CD14-positive monocyte (primary cell): ENCODE measurements around the gene RALB. TPM values are rescaled to one million over a fixed set of nuclear protein-coding genes. Genes with fewer than 3 reads are reported as not detected.

Experiments
- DNase-seq, 3 donors: peaks; one replicate each; pipeline ENCODE4 v3.0.0-alpha.2; 2011 to 2022
- H2AFZ ChIP-seq: 2 replicates; pipeline ENCODE4 v1.6.0; 2012; ENCODE audit warnings: mild to moderate bottlenecking, low read depth, low read length, inconsistent platforms; ENCODE audit not compliant: insufficient read depth, poor library complexity, severe bottlenecking
- H3K27ac ChIP-seq, 2 donors: 1 replicate in 1 of 2; 2 replicates in 1 of 2; pipeline ENCODE4 v1.5.1; 2012 to 2013; ENCODE audit warnings: low read length in 2 of 2, control low read depth in 1 of 2, inconsistent platforms in 1 of 2, low read depth in 1 of 2, mild to moderate bottlenecking in 1 of 2
- H3K27me3 ChIP-seq, 2 donors: one replicate each; pipeline versions ENCODE4 v1.6.0 to v1.6.1; 2011 to 2013; ENCODE audit warnings: low read length in 2 of 2; ENCODE audit not compliant: control insufficient read depth in 2 of 2, insufficient read depth in 2 of 2
- H3K36me3 ChIP-seq, 2 donors: replicated peaks in 1 of 2; 1 replicate in 1 of 2; 2 replicates in 1 of 2; pipeline versions ENCODE4 v1.5.1 to v1.6.1; 2012 to 2013; ENCODE audit warnings: low read length in 2 of 2, control low read depth in 1 of 2, inconsistent platforms in 1 of 2, mild to moderate bottlenecking in 1 of 2; ENCODE audit not compliant: insufficient read depth in 2 of 2, control insufficient read depth in 1 of 2
- H3K4me1 ChIP-seq, 2 donors: 1 replicate in 1 of 2; 2 replicates in 1 of 2; pipeline versions ENCODE4 v1.5.1 to v1.6.1; 2012 to 2013; ENCODE audit warnings: low read length in 2 of 2, control low read depth in 1 of 2, inconsistent platforms in 1 of 2, mild to moderate bottlenecking in 1 of 2, moderate library complexity in 1 of 2; ENCODE audit not compliant: insufficient read depth in 2 of 2, control insufficient read depth in 1 of 2
- H3K4me2 ChIP-seq: replicated peaks from 2 replicates; pipeline ENCODE3; 2012; ENCODE audit warnings: low read length, moderate library complexity, mild to moderate bottlenecking; ENCODE audit not compliant: poor library complexity, severe bottlenecking; ENCODE audit errors: extremely low read depth
- H3K4me3 ChIP-seq, 3 experiments: fragments of 200-600 bp in 1 of 3; sonication (generic) in 1 of 3; replicated peaks in 1 of 3; 1 replicate in 2 of 3; 2 replicates in 1 of 3; pipeline ENCODE4 v1.5.1; 2011 to 2013; ENCODE audit warnings: low read length in 3 of 3, mild to moderate bottlenecking in 3 of 3, control low read depth in 2 of 3, low read depth in 2 of 3, inconsistent platforms in 1 of 3, moderate library complexity in 1 of 3
- H3K79me2 ChIP-seq: 2 replicates; pipeline ENCODE4 v1.6.0; 2012; ENCODE audit warnings: mild to moderate bottlenecking, control low read depth, inconsistent platforms, low read length, moderate library complexity; ENCODE audit not compliant: insufficient read depth
- H3K9ac ChIP-seq: 2 replicates; pipeline ENCODE4 v1.6.0; 2017; ENCODE audit warnings: low read length, mild to moderate bottlenecking; ENCODE audit not compliant: insufficient read depth, poor library complexity, severe bottlenecking
- H3K9me3 ChIP-seq, 2 donors: replicated peaks in 1 of 2; 1 replicate in 1 of 2; 2 replicates in 1 of 2; pipeline versions ENCODE4 v1.5.1 to v1.6.1; 2012 to 2013; ENCODE audit warnings: low read length in 2 of 2, control low read depth in 1 of 2; ENCODE audit not compliant: control insufficient read depth in 1 of 2, insufficient read depth in 1 of 2
- H4K20me1 ChIP-seq: 2 replicates; pipeline ENCODE4 v1.6.0; 2012; ENCODE audit warnings: mild to moderate bottlenecking, low read length, control low read depth, moderate library complexity; ENCODE audit not compliant: insufficient read depth
- H3K27ac Mint-ChIP-seq, 7 donors: one replicate each; pipeline ENCODE4 v1.8.0; 2020; ENCODE audit warnings: mild to moderate bottlenecking in 7 of 7, mixed read lengths in 7 of 7, moderate library complexity in 6 of 7, inconsistent platforms in 2 of 7
- H3K27me3 Mint-ChIP-seq, 3 donors: one replicate each; pipeline ENCODE4 v1.8.0; 2021 to 2022; ENCODE audit warnings: low read depth in 3 of 3, mild to moderate bottlenecking in 3 of 3, mixed read lengths in 3 of 3, moderate library complexity in 3 of 3, inconsistent platforms in 1 of 3
- H3K36me3 Mint-ChIP-seq, 2 donors: one replicate each; pipeline ENCODE4 v1.8.0; 2020; ENCODE audit warnings: mixed read lengths in 2 of 2, inconsistent platforms in 1 of 2, mild to moderate bottlenecking in 1 of 2
- H3K4me1 Mint-ChIP-seq: one replicate; pipeline ENCODE4 v1.8.0; 2020; ENCODE audit warnings: mild to moderate bottlenecking, mixed read lengths
- H3K4me3 Mint-ChIP-seq, 2 donors: one replicate each; pipeline ENCODE4 v1.8.0; 2020; ENCODE audit warnings: mild to moderate bottlenecking in 2 of 2, mixed read lengths in 2 of 2, moderate library complexity in 1 of 2
- H3K9me3 Mint-ChIP-seq, 7 donors: one replicate each; pipeline ENCODE4 v1.8.0; 2020 to 2022; ENCODE audit warnings: mixed read lengths in 7 of 7, mild to moderate bottlenecking in 6 of 7, moderate library complexity in 6 of 7, inconsistent platforms in 2 of 7
- CTCF ChIP-seq: fragments of 200-600 bp; IDR thresholded peaks from one replicate; pipeline ENCODE4 v1.8.0; 2022; ENCODE audit warnings: antibody characterized with exemption, mild to moderate bottlenecking
- WGBS: methylation state at CpG from one replicate; pipeline ENCODE4 v1.1.5; 2013; ENCODE audit warnings: missing lambda C conversion rate; ENCODE audit not compliant: insufficient coverage; 5-methylcytosine and 5-hydroxymethylcytosine counted together
- intact Hi-C, 2 donors: fragments of 100-400 bp; cut with micrococcal nuclease; formaldehyde crosslinking; loops; one replicate each; pipeline versions ENCODE4 v1.15.0 to v1.15.1; 2023
- polyA plus RNA-seq, 3 donors: library from polyadenylated mRNA; depleted of rRNA in 1 of 3; unstranded in 2 of 3; stranded (reverse) in 1 of 3; fragments of 300-500 nt in 2 of 3; fragments of >200 nt in 1 of 3; fragmentation: Illumina TruSeq in 2 of 3; gene quantifications; 1 replicate in 2 of 3; 2 replicates in 1 of 3; pipeline ENCODE4 v1.2.3, GENCODE V29; 2012 to 2021

RALB gene
- polyA plus RNA-seq, 3 donors: 57.2 to 163 (median 139) TPM

GRCh38 chr2:120332384-120332783 lies 79.7 kb downstream of the RALB start:
- Mint-ChIP-seq H3K4me1 (peaks cover 17% of the 10 kb centered on the region), H3K27ac (no peak overlapping the region), H3K4me3 (no peak overlapping the region), H3K27me3 (peaks cover 5 to 13% (median 6%) of the 10 kb centered on the region in 3 donors), H3K36me3 (no peaks in the 10 kb centered on the region), H3K9me3 (peaks cover 0 to 3% (median 0%) of the 10 kb centered on the region in 7 donors)
- H3K36me3 ChIP-seq: no peaks in the 10 kb centered on the region
- DNase-seq: no peak
- H3K4me2 ChIP-seq: no peak overlapping the region
- 98% methylated on average over 5 of the region's 6 CpGs for WGBS
- no peak overlapping the region for H2AFZ ChIP-seq
- H3K27me3 ChIP-seq: no peaks in the 10 kb centered on the region
- H3K9me3 ChIP-seq: no peaks in the 10 kb centered on the region
- H3K4me1 ChIP-seq: peaks cover 4 to 6% of the 10 kb centered on the region in 2 donors
- H4K20me1 ChIP-seq: no peaks in the 10 kb centered on the region
- H3K79me2 ChIP-seq: no peaks in the 10 kb centered on the region
- no peak for TF ChIP-seq CTCF
- no peak overlapping the region for H3K4me3 ChIP-seq
- intact Hi-C loops: no loop called here
- no peak overlapping the region for H3K27ac ChIP-seq
- no peak overlapping the region for H3K9ac ChIP-seq

GRCh38 chr2:120334068-120334467 lies 81.4 kb downstream of the RALB start:
- Mint-ChIP-seq H3K27me3 (peaks cover 4 to 9% (median 6%) of the 10 kb centered on the region in 3 donors), H3K9me3 (peaks cover 0 to 3% (median 0%) of the 10 kb centered on the region in 7 donors), H3K36me3 (no peaks in the 10 kb centered on the region), H3K4me1 (peaks cover 34% of the 10 kb centered on the region), H3K27ac (no peak overlapping the region), H3K4me3 (no peak overlapping the region)
- no peaks in the 10 kb centered on the region for H3K79me2 ChIP-seq
- no peaks in the 10 kb centered on the region for H3K36me3 ChIP-seq
- no peaks in the 10 kb centered on the region for H4K20me1 ChIP-seq
- no peaks in the 10 kb centered on the region for H3K27me3 ChIP-seq
- no peak overlapping the region for H3K4me3 ChIP-seq
- no peaks in the 10 kb centered on the region for H3K9me3 ChIP-seq
- WGBS: no CpG with 5 or more reads among the region's 1 CpG
- no peak overlapping the region for H2AFZ ChIP-seq
- intact Hi-C loops: no loop called here
- DNase-seq: no peak
- peaks cover 19 to 23% of the 10 kb centered on the region in 2 donors for H3K4me1 ChIP-seq
- H3K4me2 ChIP-seq: no peak overlapping the region
- no peak for TF ChIP-seq CTCF
- no peak overlapping the region for H3K27ac ChIP-seq
- no peak overlapping the region for H3K9ac ChIP-seq
